ENCODE results near the gene TMEM181.

Gene TMEM181

GRCh38 chr6:158606935-158607334 lies 47.0 kb downstream of the TMEM181 start:
- Histone ChIP-seq H3K27me3 (ENCODE audit: insufficient read depth, low read depth) (no peaks in the 10 kb centered on the region), H4K20me1 (ENCODE audit: insufficient read depth) (no peaks in the 10 kb centered on the region), H3K4me2 (no peak overlapping the region), H3K9ac (no peak overlapping the region), H2AFZ (ENCODE audit: low read depth) (no peak overlapping the region), H3K36me3 (ENCODE audit: insufficient read depth) (no peaks in the 10 kb centered on the region), H3K27ac (no peak overlapping the region), H3K79me2 (ENCODE audit: insufficient read depth, low read depth) (no peaks in the 10 kb centered on the region), H3K4me1 (ENCODE audit: low read depth, poor library complexity, severe bottlenecking) (no peaks in the 10 kb centered on the region), H3K4me3 (IDR thresholded peaks at IDR 0.05; ENCODE audit: insufficient read depth, low read depth, low read length) (no peak overlapping the region)
- TF ChIP-seq CTCF (conservative IDR thresholded peaks at IDR 0.05; ENCODE audit: low read depth, low read length) = no peak

- no peak overlapping the region for H2AFZ ChIP-seq (ENCODE audit: low read depth)
- H3K27ac ChIP-seq = no peak overlapping the region
- H3K4me2 ChIP-seq = no peak overlapping the region
- H3K79me2 ChIP-seq (ENCODE audit: insufficient read depth, low read depth) = no peaks in the 10 kb centered on the region
- no peaks in the 10 kb centered on the region for H3K36me3 ChIP-seq (ENCODE audit: insufficient read depth)
- H3K9ac ChIP-seq = no peak overlapping the region
- no peaks in the 10 kb centered on the region for H4K20me1 ChIP-seq (ENCODE audit: insufficient read depth)
- no peak for TF ChIP-seq CTCF (conservative IDR thresholded peaks at IDR 0.05; ENCODE audit: low read depth, low read length)
- no peaks in the 10 kb centered on the region for H3K27me3 ChIP-seq (ENCODE audit: insufficient read depth, low read depth)
- H3K4me1 ChIP-seq (ENCODE audit: low read depth, poor library complexity, severe bottlenecking) = no peaks in the 10 kb centered on the region
- no peak overlapping the region for H3K4me3 ChIP-seq (IDR thresholded peaks at IDR 0.05; ENCODE audit: insufficient read depth, low read depth, low read length)
Measured at GRCh38 chr6:158607411-158608170, 47.7 kb downstream of the TMEM181 start.

- H3K4me2 ChIP-seq = no peak overlapping the region
- no peaks in the 10 kb centered on the region for H4K20me1 ChIP-seq (ENCODE audit: insufficient read depth)
- H3K4me3 ChIP-seq (IDR thresholded peaks at IDR 0.05; ENCODE audit: insufficient read depth, low read depth, low read length) = no peak overlapping the region
- H3K9ac ChIP-seq = no peak overlapping the region
- H3K27ac ChIP-seq = no peak overlapping the region
- H3K79me2 ChIP-seq (ENCODE audit: insufficient read depth, low read depth) = no peaks in the 10 kb centered on the region
- no peak for TF ChIP-seq CTCF (conservative IDR thresholded peaks at IDR 0.05; ENCODE audit: low read depth, low read length)
- H3K4me1 ChIP-seq (ENCODE audit: low read depth, poor library complexity, severe bottlenecking) = no peaks in the 10 kb centered on the region
- no peaks in the 10 kb centered on the region for H3K36me3 ChIP-seq (ENCODE audit: insufficient read depth)
- no peak overlapping the region for H2AFZ ChIP-seq (ENCODE audit: low read depth)
- no peaks in the 10 kb centered on the region for H3K27me3 ChIP-seq (ENCODE audit: insufficient read depth, low read depth)
Measured at GRCh38 chr6:158608221-158608620, 48.3 kb downstream of the TMEM181 start.

- H2AFZ ChIP-seq (ENCODE audit: low read depth) = no peak overlapping the region
- H3K79me2 ChIP-seq (ENCODE audit: insufficient read depth, low read depth) = no peaks in the 10 kb centered on the region
- H3K4me3 ChIP-seq (IDR thresholded peaks at IDR 0.05; ENCODE audit: insufficient read depth, low read depth, low read length) = no peak overlapping the region
- H3K27me3 ChIP-seq (ENCODE audit: insufficient read depth, low read depth) = no peaks in the 10 kb centered on the region
- H4K20me1 ChIP-seq (ENCODE audit: insufficient read depth) = no peaks in the 10 kb centered on the region
- H3K27ac ChIP-seq = no peak overlapping the region
- H3K36me3 ChIP-seq (ENCODE audit: insufficient read depth) = no peaks in the 10 kb centered on the region
- no peak overlapping the region for H3K4me2 ChIP-seq
- H3K4me1 ChIP-seq (ENCODE audit: low read depth, poor library complexity, severe bottlenecking) = no peaks in the 10 kb centered on the region
- no peak overlapping the region for H3K9ac ChIP-seq
- TF ChIP-seq CTCF (conservative IDR thresholded peaks at IDR 0.05; ENCODE audit: low read depth, low read length) = no peak
Measured at GRCh38 chr6:158609455-158610155, 49.7 kb downstream of the TMEM181 start.
